Measurements from ENCODE around the gene MAP4K4.

- TF ChIP-seq CTCF (IDR thresholded peaks at IDR 0.05 in 4 of 5, conservative IDR thresholded peaks at IDR 0.05 in 1 of 5): no peak
- TF ChIP-seq POLR2A (IDR thresholded peaks at IDR 0.05): no peak
Observed at GRCh38 chr2:101675512-101675911, 22.0 kb upstream of the MAP4K4 start.
